ENCODE results near the gene SERF2.

GRCh38 chr15:43769584-43770228 is 22.4 kb upstream of the SERF2 start:
- peak; percentile 96 for TF ChIP-seq CTCF (conservative IDR thresholded peaks at IDR 0.05)
- no peak for TF ChIP-seq ZFX (IDR thresholded peaks at IDR 0.05)
